NCI-H460 (cell line): ENCODE measurements around the gene TNF. TPM values are rescaled to one million over a fixed set of nuclear protein-coding genes. Genes with fewer than 3 reads are reported as not detected.
"Not testable (repeated sequence)": the region's sequence is repeated elsewhere in the genome, so short reads cannot be mapped to it uniquely, and the experiment has no call there.

Source experiments
- DNase-seq: peaks from one replicate; pipeline ENCODE4 v3.0.0-alpha.2; 2016; ENCODE audit warnings: low read depth; ENCODE audit errors: extremely low read depth
- total RNA-seq: library from RNA; depleted of rRNA; stranded (reverse); fragments of >200 nt; shearing (Covaris generic); gene quantifications from 2 replicates; pipeline ENCODE4 v1.2.3, GENCODE V29; 2014

Gene TNF
- total RNA-seq, 1 experiment from 2014 or later = not detected

GRCh38 chr6:31586599-31587281 is 11.4 kb downstream of the TNF start:
- DNase-seq = no peak

DNA sequence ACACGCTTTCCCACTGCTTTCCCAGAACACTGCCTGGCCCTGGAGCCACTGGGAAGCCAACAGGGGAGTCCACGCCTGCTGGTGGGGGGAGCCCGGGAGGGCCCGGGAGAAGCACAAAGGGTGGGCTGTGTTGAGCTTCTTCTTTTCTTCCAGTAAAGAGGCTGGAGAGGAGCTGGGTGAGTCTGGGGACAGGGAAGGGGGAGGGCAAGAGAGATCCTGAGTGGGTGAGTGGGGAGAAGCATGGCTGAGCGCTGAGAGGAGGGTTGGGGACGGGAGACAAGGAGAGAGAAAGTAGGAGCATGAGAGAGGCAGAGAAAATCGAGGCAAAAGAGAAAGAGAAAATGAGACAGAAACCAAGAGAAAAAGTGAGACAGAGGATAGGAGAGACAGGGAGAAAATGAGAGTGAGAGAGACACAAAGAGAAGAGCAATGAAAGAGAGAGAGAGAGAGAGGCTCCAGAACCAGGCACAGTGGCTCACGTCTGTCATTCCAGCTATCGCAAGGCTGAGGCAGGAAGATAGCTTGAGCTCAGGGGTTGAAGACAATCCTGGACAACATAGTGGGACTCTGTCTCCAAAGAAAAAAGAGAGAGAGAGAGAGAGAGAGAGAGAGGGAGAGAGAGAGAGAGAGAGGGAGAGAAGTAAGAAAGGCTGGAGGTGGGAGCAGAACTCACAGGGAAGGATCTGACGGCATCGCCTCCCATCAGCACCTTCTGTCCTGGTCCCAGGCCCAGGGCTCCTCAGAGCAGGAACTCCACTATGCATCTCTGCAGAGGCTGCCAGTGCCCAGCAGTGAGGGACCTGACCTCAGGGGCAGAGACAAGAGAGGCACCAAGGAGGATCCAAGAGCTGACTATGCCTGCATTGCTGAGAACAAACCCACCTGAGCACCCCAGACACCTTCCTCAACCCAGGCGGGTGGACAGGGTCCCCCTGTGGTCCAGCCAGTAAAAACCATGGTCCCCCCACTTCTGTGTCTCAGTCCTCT is 12.7 kb downstream of the TNF start:
- DNase-seq = no peak

- DNase-seq = no peak
Measured at GRCh38 chr6:31588871-31589650, 13.7 kb downstream of the TNF start.

DNA sequence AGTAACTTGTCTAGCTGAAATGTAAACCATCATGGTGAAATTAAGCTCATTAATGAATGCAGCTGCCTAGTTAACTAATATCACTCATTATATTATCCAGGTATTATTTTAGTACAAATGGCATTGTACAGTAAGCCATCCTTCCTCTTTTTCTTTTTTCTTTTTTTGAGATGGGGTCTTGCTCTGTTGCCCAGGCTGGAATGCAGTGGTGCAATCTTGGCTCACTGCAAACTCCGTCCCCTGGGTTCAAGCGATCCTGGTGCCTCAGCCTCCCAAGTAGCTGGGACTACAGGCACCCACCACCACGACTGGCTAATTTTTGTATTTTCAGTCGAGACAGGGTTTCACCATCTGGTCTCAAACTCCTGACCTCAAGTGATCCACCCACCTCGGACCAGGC is 15.3 kb downstream of the TNF start:
- DNase-seq = not testable (repeated sequence)

GRCh38 chr6:31592396-31592771 is 17.0 kb downstream of the TNF start:
- no peak for DNase-seq

DNA sequence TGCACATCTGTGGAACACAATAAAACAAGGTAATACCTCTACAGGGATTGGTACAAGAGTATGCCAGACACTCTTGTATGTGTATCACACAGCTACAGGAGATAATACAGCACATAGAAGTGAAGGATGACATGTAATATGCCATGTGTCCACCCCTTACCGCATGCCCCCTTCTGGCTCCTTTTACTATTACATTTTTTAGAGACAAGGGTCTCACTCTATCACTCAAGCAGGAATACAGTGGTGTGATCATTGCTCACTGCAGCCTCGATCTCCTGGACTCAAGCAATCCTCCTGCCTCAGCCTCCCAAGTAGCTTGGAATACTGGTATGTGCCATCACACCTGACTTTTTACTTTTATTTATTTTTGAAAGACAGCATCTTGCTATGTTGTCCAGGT is 21.6 kb downstream of the TNF start:
- DNase-seq = peak; percentile 24

DNA sequence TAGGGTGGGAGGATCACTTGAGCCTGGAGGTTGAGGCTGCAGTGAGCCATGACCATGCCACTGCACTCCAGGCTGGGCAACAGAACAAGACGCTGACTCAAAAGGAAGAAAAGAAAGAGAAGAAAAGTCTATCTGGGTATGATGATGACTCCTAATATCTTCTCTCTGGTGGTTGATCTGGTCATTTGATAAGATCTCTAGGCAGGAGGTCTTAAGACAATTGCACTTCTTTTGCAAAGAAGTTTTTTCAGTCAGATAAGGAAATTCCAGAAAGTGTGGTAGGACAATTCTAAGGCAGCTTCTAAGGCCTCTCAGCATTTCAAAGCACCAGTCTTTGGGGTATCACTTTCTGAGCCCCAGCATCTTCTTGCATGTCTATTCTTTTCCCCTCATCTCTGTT is 32.0 kb downstream of the TNF start:
- no peak for DNase-seq

- DNase-seq = no peak
Measured at GRCh38 chr6:31609519-31610406, 34.4 kb downstream of the TNF start.

DNA sequence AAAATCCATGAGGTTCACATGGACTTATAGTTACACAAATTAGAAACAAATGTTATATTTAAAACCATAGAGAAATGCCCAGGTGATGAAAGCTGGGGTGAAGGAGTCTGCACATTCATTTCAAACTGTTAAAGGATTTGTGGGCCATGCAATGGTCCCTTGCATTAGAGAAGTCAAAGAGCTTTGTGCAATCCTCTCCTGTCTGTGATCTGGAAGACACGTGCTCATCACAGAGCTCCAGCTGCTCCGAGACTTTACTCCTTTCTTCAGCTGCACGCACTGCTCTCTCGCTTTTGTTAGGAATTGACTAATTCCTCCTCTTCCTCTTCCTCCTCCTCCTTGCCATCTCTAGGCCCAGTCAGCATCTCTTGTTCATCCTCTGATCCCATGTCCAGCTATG is 35.6 kb downstream of the TNF start:
- no peak for DNase-seq

- no peak for DNase-seq
Measured at GRCh38 chr6:31614075-31614619, 38.8 kb downstream of the TNF start.

GRCh38 chr6:31614684-31615578 is 39.6 kb downstream of the TNF start, which contains the start of gene AIF1:
AIF1 (plus strand) TSS chr6:31615234; CDS start chr6:31615330, 96 bp downstream.
- DNase-seq = no peak

GRCh38 chr6:31615748-31616147 is 40.4 kb downstream of the TNF start:
- DNase-seq = no peak

GRCh38 chr6:31617010-31617409 is 41.6 kb downstream of the TNF start:
- DNase-seq = no peak

DNA sequence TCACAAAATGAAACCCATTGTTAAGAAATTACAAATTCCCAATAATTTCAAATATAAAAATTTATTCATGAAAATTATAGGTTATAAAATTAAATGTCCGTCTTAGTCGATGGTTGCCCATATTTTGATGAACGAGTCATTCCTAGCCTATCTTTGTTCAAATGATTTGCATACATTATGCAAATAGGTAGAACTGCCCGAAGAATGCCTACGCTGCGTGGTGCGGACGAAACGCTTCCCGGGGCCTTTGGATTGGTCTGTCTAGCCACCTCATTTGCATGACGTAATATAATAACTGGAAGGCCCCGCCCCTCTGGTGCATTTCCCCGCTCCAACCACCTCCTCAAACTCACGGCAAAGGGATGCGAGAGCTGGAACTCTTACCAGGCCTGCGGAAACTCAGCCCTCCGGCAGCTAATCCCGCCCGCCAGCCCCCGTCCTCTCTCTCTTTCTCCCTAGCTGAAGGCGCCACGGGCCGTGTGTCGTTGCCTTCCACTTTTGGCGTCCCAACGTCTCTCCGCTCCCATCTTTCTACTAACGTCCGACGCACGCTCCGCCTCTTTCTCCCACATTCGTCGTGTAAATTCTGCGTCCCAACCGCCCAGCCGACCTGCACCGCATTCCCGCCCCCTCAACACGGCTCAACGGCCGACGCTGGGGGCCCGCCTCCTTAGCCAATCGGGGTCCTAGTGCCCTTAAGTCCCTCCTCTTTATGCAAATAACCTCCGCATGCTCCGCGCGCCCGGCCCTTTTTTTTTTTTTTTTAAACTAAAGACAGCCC is 44.6 kb downstream of the TNF start:
- peak; percentile 96 for DNase-seq

DNA sequence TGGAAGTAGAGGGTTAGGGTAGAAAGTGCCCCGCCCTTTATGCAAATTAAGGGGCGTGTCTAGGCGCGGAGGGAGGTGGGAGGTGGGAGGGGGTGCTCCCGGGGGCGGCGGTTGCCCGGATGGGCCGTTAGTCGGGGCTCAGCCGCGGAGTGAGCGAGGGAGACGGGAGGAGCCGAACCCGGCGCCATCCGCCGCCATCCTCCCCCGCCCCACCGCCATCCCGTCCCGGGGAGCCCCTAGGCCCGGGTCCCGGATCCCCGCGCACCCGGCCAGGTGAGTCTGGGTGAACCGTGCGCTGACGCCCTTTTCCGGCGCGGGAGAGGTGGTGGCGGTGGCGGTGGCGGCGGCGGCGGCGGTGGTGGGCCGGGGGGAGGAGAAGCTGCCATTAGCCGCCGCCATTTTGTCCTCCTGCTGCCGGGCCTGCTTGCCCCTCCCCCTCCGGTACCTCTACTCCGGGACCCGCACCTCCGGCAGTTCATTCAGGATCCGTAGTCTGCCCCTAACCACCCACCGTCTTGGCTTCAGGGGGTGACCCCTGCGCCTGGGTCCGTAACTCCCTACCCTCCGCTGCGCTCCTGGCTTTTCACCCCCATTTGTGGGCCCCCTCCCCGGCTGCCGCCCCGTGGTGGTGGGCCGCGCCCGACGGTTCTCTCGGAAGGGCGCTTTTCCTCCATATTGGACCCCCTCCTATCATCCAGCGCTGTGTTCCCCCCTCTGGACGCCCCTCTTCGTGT is 45.4 kb downstream of the TNF start, which contains the start of gene PRRC2A:
Gene PRRC2A (plus strand): TSS at position 130 of the 734 bp plus-strand sequence. CDS start 2,075 bp downstream, outside the sequence.
- no peak for DNase-seq

- no peak for DNase-seq
Measured at GRCh38 chr6:31621320-31621939, 46.1 kb downstream of the TNF start.

DNA sequence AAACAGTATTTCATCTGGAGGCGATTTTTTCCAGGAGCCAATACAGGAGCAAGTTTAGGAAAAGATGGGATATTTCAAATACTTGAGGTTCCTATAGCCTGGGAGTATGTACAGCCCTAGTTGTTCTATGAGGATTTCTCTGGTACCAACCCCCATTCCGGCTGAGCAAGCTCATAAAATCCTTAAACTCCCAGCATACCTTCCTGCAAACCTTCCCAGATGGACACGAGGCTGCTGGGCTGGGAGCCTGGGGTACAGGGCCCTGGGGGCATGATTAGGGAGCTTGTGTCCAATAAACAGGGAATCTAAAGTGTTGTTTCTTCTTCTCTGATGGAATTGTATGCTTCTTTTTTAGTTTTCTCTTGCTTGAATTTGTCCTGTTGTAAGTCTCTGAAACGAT is 46.6 kb downstream of the TNF start:
- DNase-seq = no peak
